AG20443 (cell line): ENCODE results near the gene PCED1A.

Source experiments
- DNase-seq: peaks from one replicate; pipeline ENCODE4 v3.0.0; 2012; ENCODE audit warnings: low spot score, mixed read lengths

The PCED1A gene

GRCh38 chr20:2826655-2827054 lies 13.8 kb downstream of the PCED1A start:
- no peak for DNase-seq

- DNase-seq = no peak
Measured at GRCh38 chr20:2825761-2826160, 14.7 kb downstream of the PCED1A start.

- peak; percentile 12 for DNase-seq
Measured at GRCh38 chr20:2822073-2822472, 18.4 kb downstream of the PCED1A start.

GRCh38 chr20:2820896-2821869 lies 19.3 kb downstream of the PCED1A start:
- DNase-seq = no peak

- no peak for DNase-seq
Measured at GRCh38 chr20:2820084-2820895, 20.2 kb downstream of the PCED1A start.

- peak; percentile 11 for DNase-seq
Measured at GRCh38 chr20:2817891-2818595, 22.4 kb downstream of the PCED1A start.

GRCh38 chr20:2817341-2817726 lies 23.1 kb downstream of the PCED1A start:
- DNase-seq = no peak

GRCh38 chr20:2816583-2817340 lies 23.7 kb downstream of the PCED1A start:
- DNase-seq = peak; percentile 6

- DNase-seq = no peak
Measured at GRCh38 chr20:2816030-2816582, 24.3 kb downstream of the PCED1A start, which contains the start of gene TMEM239. TMEM239 (plus strand) TSS chr20:2816364; CDS start chr20:2816555, 191 bp downstream.

GRCh38 chr20:2815242-2815900 lies 25.1 kb downstream of the PCED1A start:
- peak; percentile 8 for DNase-seq

GRCh38 chr20:2814587-2815051 lies 25.8 kb downstream of the PCED1A start, which contains the start of gene C20orf141:
C20orf141 (plus strand) TSS chr20:2814987; CDS start chr20:2815185, 198 bp downstream.
- peak; percentile 94 for DNase-seq

- no peak for DNase-seq
Measured at GRCh38 chr20:2814076-2814475, 26.4 kb downstream of the PCED1A start.

GRCh38 chr20:2812189-2812588 lies 28.3 kb downstream of the PCED1A start:
- DNase-seq = no peak

GRCh38 chr20:2809690-2810089 lies 30.8 kb downstream of the PCED1A start:
- DNase-seq = no peak

GRCh38 chr20:2807929-2808328 lies 32.5 kb downstream of the PCED1A start:
- peak; percentile 5 for DNase-seq

- DNase-seq = peak; percentile 8
Measured at GRCh38 chr20:2807019-2807418, 33.4 kb downstream of the PCED1A start.

GRCh38 chr20:2806351-2806701 lies 34.1 kb downstream of the PCED1A start:
- peak; percentile 4 for DNase-seq

- DNase-seq = peak; percentile 24
Measured at GRCh38 chr20:2805689-2806350, 34.6 kb downstream of the PCED1A start.

- DNase-seq = peak; percentile 67
Measured at GRCh38 chr20:2804852-2805688, 35.4 kb downstream of the PCED1A start.
